Hepatocyte (in vitro differentiated cells): ENCODE measurements around the gene DTX1.

Experiments used
- EZH2 ChIP-seq: fragments of 200-600 bp; sonication (generic); IDR thresholded peaks from 2 replicates; pipeline ENCODE4 v1.6.1; 2016; ENCODE audit warnings: antibody characterized with exemption, mild to moderate bottlenecking, borderline replicate concordance
- EZH2phosphoT487 ChIP-seq: fragments of 200-600 bp; sonication (generic); IDR thresholded peaks from one replicate; pipeline ENCODE4 v1.6.1; 2018; ENCODE audit warnings: antibody characterized with exemption, mild to moderate bottlenecking, low read depth, moderate library complexity; ENCODE audit not compliant: unreplicated experiment, severe bottlenecking
- TF ChIP-seq, protein P1 (sequence below): fragments of 200-600 bp; sonication (generic); IDR thresholded peaks from 2 replicates; pipeline ENCODE4 v1.5.1; 2016; ENCODE audit warnings: antibody characterized with exemption, mild to moderate bottlenecking; ENCODE audit not compliant: poor library complexity

DNA sequence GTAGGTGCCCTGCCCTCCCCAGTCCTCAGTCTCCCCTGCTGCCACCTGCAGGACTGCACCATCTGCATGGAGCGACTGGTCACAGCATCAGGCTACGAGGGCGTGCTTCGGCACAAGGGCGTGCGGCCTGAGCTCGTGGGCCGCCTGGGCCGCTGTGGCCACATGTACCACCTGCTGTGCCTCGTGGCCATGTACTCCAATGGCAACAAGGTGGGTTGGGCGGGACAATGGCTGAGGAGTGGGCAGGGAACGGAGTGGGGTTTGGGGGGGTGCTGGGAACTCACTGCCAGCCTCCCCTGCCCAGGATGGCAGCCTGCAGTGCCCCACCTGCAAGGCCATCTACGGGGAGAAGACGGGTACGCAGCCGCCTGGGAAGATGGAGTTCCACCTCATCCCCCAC lies 38.2 kb downstream of the DTX1 start:
- TF ChIP-seq, protein P1, sequence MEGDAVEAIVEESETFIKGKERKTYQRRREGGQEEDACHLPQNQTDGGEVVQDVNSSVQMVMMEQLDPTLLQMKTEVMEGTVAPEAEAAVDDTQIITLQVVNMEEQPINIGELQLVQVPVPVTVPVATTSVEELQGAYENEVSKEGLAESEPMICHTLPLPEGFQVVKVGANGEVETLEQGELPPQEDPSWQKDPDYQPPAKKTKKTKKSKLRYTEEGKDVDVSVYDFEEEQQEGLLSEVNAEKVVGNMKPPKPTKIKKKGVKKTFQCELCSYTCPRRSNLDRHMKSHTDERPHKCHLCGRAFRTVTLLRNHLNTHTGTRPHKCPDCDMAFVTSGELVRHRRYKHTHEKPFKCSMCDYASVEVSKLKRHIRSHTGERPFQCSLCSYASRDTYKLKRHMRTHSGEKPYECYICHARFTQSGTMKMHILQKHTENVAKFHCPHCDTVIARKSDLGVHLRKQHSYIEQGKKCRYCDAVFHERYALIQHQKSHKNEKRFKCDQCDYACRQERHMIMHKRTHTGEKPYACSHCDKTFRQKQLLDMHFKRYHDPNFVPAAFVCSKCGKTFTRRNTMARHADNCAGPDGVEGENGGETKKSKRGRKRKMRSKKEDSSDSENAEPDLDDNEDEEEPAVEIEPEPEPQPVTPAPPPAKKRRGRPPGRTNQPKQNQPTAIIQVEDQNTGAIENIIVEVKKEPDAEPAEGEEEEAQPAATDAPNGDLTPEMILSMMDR = no peak
- no peak for TF ChIP-seq EZH2phosphoT487
- TF ChIP-seq EZH2 = no peak
